HFFc6 (cell line): ENCODE measurements around the gene DGKQ. TPM values are rescaled to one million over a fixed set of nuclear protein-coding genes. Genes with fewer than 3 reads are reported as not detected.

Experiments used
- DNase-seq: peaks from one replicate; pipeline ENCODE4 v3.0.0-alpha.2; 2018
- H3K27ac Mint-ChIP-seq: 2 replicates; pipeline ENCODE4 v1.8.0; 2020; ENCODE audit warnings: mild to moderate bottlenecking, mixed read lengths
- H3K27me3 Mint-ChIP-seq: 2 replicates; pipeline ENCODE4 v1.8.0; 2021; ENCODE audit warnings: mild to moderate bottlenecking, moderate library complexity, mixed read lengths; ENCODE audit not compliant: insufficient read depth
- H3K36me3 Mint-ChIP-seq: 2 replicates; pipeline ENCODE4 v1.8.0; 2021; ENCODE audit warnings: low read depth, mixed read lengths
- H3K4me1 Mint-ChIP-seq: 2 replicates; pipeline ENCODE4 v1.8.0; 2020; ENCODE audit warnings: low read depth, mixed read lengths
- H3K4me3 Mint-ChIP-seq: 2 replicates; pipeline ENCODE4 v1.8.0; 2020; ENCODE audit warnings: mild to moderate bottlenecking, moderate library complexity, mixed read lengths
- H3K9me3 Mint-ChIP-seq: 2 replicates; pipeline ENCODE4 v1.8.0; 2020; ENCODE audit warnings: mild to moderate bottlenecking, mixed read lengths
- total RNA-seq, 6 experiments: library from RNA; stranded (reverse); fragmentation: NEBNext Ultra II Directional; extraction: Animal tissue kit (Norgen Biotek cat#: 25700); gene quantifications; 2 replicates in 1 of 6; 3 replicates in 5 of 6; pipeline ENCODE4 v1.2.3, GENCODE V29; 2021
- TF ChIP-seq, protein P1 (sequence below): fragments of 200-600 bp; sonication (generic); IDR thresholded peaks from 2 replicates; pipeline ENCODE4 v1.5.0; 2021; ENCODE audit warnings: antibody characterized with exemption, mild to moderate bottlenecking

The DGKQ gene
- total RNA-seq, 6 experiments from 2014 or later: 11.3 to 14.9 (median 13.1) TPM

DNA sequence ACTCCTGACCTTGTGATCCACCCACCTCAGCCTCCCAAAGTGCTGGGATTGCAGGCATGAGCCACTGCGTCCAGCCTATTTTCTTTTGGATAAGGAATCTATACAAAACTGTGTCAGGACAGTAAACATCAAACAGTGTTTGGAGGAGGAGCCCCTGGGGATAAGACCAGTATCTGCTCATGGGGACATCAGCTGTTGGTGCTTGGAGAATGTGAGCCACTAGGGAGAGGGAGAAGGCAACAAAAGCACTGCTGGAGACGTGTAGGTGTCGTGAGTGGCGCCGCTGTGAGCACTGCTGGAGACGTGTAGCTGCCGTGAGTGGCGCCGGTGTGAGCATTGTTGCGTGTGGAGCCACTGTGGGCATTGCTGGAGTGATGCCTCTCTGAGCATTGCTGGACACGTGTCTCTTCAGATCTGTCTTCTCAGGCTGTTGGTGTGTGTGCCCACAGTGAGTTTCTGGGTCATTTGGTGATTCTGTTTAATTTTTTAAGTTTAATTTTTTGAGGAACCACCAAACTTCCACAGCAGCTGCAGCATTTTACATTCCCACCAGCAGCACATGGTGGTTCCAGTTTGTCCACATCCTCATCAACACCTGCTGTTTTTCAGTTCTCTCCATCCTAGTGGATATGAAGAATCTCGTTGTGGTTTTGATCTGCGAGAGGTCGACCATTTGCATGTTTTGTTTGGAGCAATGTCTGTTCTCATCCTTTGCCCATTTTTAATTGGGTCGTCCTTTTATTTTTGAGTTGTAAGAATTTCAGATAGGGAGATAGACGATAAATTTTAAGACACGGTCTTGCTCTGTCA lies 19.0 kb downstream of the DGKQ start:
- Mint-ChIP-seq H3K27me3 (peaks cover 2% of the 10 kb centered on the region), H3K4me1 (no peaks in the 10 kb centered on the region), H3K27ac (no peak overlapping the region), H3K4me3 (no peak overlapping the region), H3K9me3 (no peaks in the 10 kb centered on the region), H3K36me3 (peaks cover 8% of the 10 kb centered on the region; the same call in 1 of the 2 replicates)
- TF ChIP-seq, protein P1, sequence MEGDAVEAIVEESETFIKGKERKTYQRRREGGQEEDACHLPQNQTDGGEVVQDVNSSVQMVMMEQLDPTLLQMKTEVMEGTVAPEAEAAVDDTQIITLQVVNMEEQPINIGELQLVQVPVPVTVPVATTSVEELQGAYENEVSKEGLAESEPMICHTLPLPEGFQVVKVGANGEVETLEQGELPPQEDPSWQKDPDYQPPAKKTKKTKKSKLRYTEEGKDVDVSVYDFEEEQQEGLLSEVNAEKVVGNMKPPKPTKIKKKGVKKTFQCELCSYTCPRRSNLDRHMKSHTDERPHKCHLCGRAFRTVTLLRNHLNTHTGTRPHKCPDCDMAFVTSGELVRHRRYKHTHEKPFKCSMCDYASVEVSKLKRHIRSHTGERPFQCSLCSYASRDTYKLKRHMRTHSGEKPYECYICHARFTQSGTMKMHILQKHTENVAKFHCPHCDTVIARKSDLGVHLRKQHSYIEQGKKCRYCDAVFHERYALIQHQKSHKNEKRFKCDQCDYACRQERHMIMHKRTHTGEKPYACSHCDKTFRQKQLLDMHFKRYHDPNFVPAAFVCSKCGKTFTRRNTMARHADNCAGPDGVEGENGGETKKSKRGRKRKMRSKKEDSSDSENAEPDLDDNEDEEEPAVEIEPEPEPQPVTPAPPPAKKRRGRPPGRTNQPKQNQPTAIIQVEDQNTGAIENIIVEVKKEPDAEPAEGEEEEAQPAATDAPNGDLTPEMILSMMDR: no peak
- no peak for DNase-seq

DNA sequence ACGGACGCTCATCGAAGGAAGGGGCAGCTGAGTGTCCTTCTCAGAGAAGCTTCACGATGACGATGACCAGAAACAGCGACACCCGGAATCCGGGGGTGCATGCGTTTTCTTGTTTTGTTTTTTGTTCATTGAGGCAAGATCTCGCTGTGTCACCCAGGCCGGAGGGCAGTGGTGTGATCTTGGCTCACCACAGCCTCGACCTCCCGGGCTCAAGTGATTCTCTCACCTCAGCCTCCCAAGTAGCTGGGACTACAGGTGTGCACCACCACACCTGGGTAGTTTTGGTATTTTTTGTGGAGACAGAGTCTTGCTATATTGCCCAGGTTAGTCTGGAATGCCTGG lies 19.8 kb downstream of the DGKQ start:
- Mint-ChIP-seq H3K27me3 (no peaks in the 10 kb centered on the region; the same call in 1 of the 2 replicates), H3K9me3 (no peaks in the 10 kb centered on the region), H3K27ac (no peak overlapping the region), H3K4me1 (no peaks in the 10 kb centered on the region), H3K36me3 (peaks cover 6% of the 10 kb centered on the region; the same call in 1 of the 2 replicates), H3K4me3 (no peak overlapping the region)
- TF ChIP-seq, protein P1: no peak
- DNase-seq: no peak

DNA sequence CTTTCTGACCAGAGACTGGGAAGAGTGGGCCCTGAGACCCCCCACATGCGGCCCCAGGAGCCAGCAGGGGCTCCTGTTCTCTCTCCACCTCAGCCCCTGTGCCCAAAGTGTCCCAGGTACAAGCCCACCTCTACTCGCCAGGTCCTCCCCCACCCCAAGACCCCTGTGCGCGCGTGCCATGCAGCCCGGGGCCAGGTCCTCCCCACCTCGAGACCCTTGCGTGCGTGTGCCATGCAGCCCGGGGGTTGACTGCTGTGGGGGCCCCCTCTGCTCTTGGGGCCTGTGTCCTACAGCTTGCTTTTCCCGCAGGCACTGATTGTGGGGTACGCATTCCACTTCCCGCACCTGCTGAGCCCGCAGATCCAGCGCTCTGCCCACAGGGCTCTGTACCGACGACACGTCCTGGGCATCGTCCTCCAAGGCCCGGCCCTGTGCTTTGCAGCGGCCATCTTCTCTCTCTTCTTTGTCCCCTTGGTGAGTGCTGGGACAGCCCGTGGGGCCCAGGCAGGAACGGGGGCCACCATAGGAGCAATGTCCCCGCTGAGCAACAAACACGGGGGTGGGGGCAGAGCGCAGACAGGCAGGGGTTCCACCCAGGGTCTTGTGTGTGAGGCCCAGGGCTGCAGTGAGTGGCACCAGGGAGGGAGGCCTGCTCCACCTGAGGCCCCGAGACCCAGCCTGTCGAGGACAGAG lies 20.3 kb downstream of the DGKQ start:
- Mint-ChIP-seq H3K9me3 (no peaks in the 10 kb centered on the region), H3K36me3 (peaks cover 5% of the 10 kb centered on the region; the same call in 1 of the 2 replicates), H3K4me1 (no peaks in the 10 kb centered on the region), H3K4me3 (no peak overlapping the region), H3K27me3 (no peaks in the 10 kb centered on the region; the same call in none of the 2 replicates), H3K27ac (no peak overlapping the region)
- TF ChIP-seq, protein P1: no peak
- DNase-seq: no peak

DNA sequence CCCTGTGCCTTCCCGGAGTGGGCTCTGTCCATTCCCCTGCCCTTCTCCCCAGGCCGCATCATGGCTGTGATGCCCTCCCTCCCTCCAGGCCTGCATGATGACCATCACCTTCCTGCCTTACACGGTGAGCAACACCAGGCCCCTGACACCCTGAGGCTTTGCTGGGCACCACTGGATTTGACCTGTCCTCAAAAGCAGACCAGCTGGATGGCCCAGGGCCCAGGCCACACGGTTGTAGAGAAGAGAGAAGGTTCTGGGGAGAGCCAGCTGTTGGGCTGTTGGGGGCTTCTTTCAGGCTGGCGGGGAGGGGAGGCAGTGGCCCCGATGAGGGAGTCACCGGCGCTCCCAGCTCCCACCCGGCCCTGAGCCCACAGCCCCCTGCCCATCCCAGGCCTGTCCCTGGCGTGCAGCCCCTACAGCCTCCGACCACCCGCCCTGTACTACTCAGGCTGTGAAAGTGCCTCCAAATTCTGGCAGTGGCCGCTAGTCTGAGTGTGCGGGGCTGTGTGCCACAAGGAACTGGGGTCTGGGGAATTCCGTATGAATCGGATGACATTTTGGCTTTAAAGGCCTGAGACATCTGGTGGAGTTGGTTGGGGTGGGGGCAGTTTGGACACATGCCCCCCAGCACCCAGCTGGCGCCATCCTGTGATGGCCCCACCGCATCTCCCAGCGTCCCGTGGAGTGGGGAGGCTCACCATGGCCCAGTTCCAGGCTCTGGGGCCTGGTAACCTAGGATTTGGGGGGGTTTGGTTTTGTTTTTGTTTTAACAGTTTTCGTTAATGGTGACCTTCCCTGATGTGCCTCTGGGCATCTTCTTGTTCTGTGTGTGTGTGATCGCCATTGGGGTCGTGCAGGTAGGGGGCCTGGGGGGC lies 21.5 kb downstream of the DGKQ start:
- no peaks in the 10 kb centered on the region for H3K9me3 Mint-ChIP-seq
- no peak for DNase-seq
- no peaks in the 10 kb centered on the region for H3K4me1 Mint-ChIP-seq
- H3K27ac Mint-ChIP-seq: no peak overlapping the region
- H3K27me3 Mint-ChIP-seq: no peaks in the 10 kb centered on the region; the same call in none of the 2 replicates
- H3K36me3 Mint-ChIP-seq: peaks cover 5% of the 10 kb centered on the region; the same call in 1 of the 2 replicates
- TF ChIP-seq, protein P1: no peak
- H3K4me3 Mint-ChIP-seq: no peak overlapping the region

DNA sequence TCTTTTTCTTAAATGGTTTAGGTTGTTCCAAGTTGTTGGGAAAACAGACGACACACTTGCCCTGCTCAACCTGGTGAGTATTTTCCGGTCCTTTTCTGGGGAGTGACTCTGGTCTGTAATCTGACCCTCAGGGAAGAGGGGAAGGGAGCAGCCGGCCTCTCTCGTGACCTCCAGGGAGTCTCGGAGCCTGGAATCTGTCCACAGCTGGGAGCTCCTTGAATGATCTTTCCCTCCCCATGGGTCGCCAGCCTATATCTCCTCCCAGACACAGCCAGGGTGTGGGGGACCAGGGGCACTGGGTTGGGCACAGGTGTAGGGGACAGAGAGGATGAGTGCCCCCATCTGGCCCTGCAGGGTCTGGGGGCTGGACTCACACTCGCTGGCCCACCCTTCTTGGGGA lies 22.2 kb downstream of the DGKQ start:
- DNase-seq: no peak
- H3K4me1 Mint-ChIP-seq: no peaks in the 10 kb centered on the region
- no peak overlapping the region for H3K27ac Mint-ChIP-seq
- H3K4me3 Mint-ChIP-seq: no peak overlapping the region
- no peaks in the 10 kb centered on the region for H3K9me3 Mint-ChIP-seq
- TF ChIP-seq, protein P1: no peak
- no peaks in the 10 kb centered on the region; the same call in none of the 2 replicates for H3K27me3 Mint-ChIP-seq
- H3K36me3 Mint-ChIP-seq: peaks cover 5% of the 10 kb centered on the region; the same call in 1 of the 2 replicates
